Endodermal cell (in vitro differentiated cells): ENCODE data around the gene MIER2. TPM values are rescaled to one million over a fixed set of nuclear protein-coding genes. Genes with fewer than 3 reads are reported as not detected.

Experiments used
- DNase-seq: peaks from one replicate; pipeline ENCODE4 v3.0.0-alpha.2; 2017
- H3K27ac ChIP-seq: 2 replicates; pipeline ENCODE4 v1.5.1; 2013; ENCODE audit warnings: mild to moderate bottlenecking, low read depth, low read length, moderate library complexity
- H3K27me3 ChIP-seq: 2 replicates; pipeline ENCODE4 v1.6.1; 2013; ENCODE audit warnings: mild to moderate bottlenecking, low read length, moderate library complexity; ENCODE audit not compliant: insufficient read depth, control insufficient read depth, poor library complexity, severe bottlenecking
- H3K36me3 ChIP-seq: 2 replicates; pipeline ENCODE4 v1.7.0; 2013; ENCODE audit warnings: mild to moderate bottlenecking, low read length, moderate library complexity; ENCODE audit not compliant: control insufficient read depth, insufficient read depth
- H3K4me1 ChIP-seq: one replicate; pipeline ENCODE4 v1.7.0; 2013; ENCODE audit warnings: low read length; ENCODE audit not compliant: control insufficient read depth, insufficient read depth
- H3K4me3 ChIP-seq: 2 replicates; pipeline ENCODE4 v1.5.1; 2013; ENCODE audit warnings: mild to moderate bottlenecking, low read length, moderate library complexity
- H3K9ac ChIP-seq: 2 replicates; pipeline ENCODE4 v1.6.1; 2013; ENCODE audit warnings: mild to moderate bottlenecking, low read length, moderate library complexity; ENCODE audit not compliant: poor library complexity, severe bottlenecking; ENCODE audit errors: extremely low read depth
- H3K9me3 ChIP-seq: 2 replicates; pipeline ENCODE4 v1.6.1; 2013; ENCODE audit warnings: mild to moderate bottlenecking, low read length, moderate library complexity; ENCODE audit not compliant: control insufficient read depth
- H3K27ac Mint-ChIP-seq: 2 replicates; pipeline ENCODE4 v1.8.0; 2020; ENCODE audit warnings: mixed read lengths
- H3K27me3 Mint-ChIP-seq: 2 replicates; pipeline ENCODE4 v1.8.0; 2021; ENCODE audit warnings: mild to moderate bottlenecking, mixed read lengths; ENCODE audit not compliant: insufficient read depth
- H3K36me3 Mint-ChIP-seq: 2 replicates; pipeline ENCODE4 v1.8.0; 2020; ENCODE audit warnings: low read depth, mixed read lengths
- H3K4me1 Mint-ChIP-seq: 2 replicates; pipeline ENCODE4 v1.8.0; 2020; ENCODE audit warnings: mixed read lengths
- H3K4me3 Mint-ChIP-seq: 2 replicates; pipeline ENCODE4 v1.8.0; 2020; ENCODE audit warnings: mild to moderate bottlenecking, moderate library complexity, mixed read lengths
- H3K9me3 Mint-ChIP-seq: 2 replicates; pipeline ENCODE4 v1.8.0; 2020; ENCODE audit warnings: mild to moderate bottlenecking, mixed read lengths
- CTCF ChIP-seq: fragments of 200-600 bp; sonication (generic); conservative IDR thresholded peaks from 2 replicates; pipeline ENCODE4 v1.5.0; 2021; ENCODE audit warnings: antibody characterized with exemption, mild to moderate bottlenecking
- WGBS, 2 experiments: methylation state at CpG; one replicate each; pipeline versions ENCODE4 v1.1.5 to v1.1.7; 2013; ENCODE audit warnings: missing lambda C conversion rate in 2 of 2, mixed read lengths in 1 of 2; ENCODE audit not compliant: insufficient coverage in 1 of 2, insufficient read length in 1 of 2; 5-methylcytosine and 5-hydroxymethylcytosine counted together
- total RNA-seq, 2 donors: library from RNA; stranded (reverse); fragmentation: NEBNext Ultra II Directional in 1 of 2; extraction: Animal tissue kit (Norgen Biotek cat#: 25700) in 1 of 2; gene quantifications; 2 replicates in 1 of 2; 3 replicates in 1 of 2; pipeline ENCODE4 v1.2.1, GENCODE V29; 2021

MIER2 gene
- total RNA-seq, 2 donors from 2014 or later: 50.5 to 51.3 TPM

GRCh38 chr19:343451-343931 lies 1.1 kb downstream of the MIER2 start:
- Mint-ChIP-seq H3K4me1 (peaks cover 27% of the 10 kb centered on the region), H3K27me3 (peaks cover 25% of the 10 kb centered on the region), H3K9me3 (peaks cover 2% of the 10 kb centered on the region), H3K4me3 (peak overlapping the region; percentile 71), H3K27ac (peak overlapping the region; percentile 22), H3K36me3 (peaks cover 42% of the 10 kb centered on the region)
- Histone ChIP-seq H3K27ac (no peak overlapping the region), H3K27me3 (no peaks in the 10 kb centered on the region), H3K4me3 (peak overlapping the region; percentile 99), H3K9me3 (no peaks in the 10 kb centered on the region), H3K9ac (peak overlapping the region; percentile 75), H3K4me1 (no peaks in the 10 kb centered on the region), H3K36me3 (peaks cover 29% of the 10 kb centered on the region)
- peak; percentile 62 for DNase-seq
- TF ChIP-seq CTCF: no peak
- 83 to 85% methylated on average over 11 to 19 of the region's 19 CpGs for WGBS, 2 experiments

GRCh38 chr19:342801-343421 lies 1.7 kb downstream of the MIER2 start:
- H3K4me1 Mint-ChIP-seq: peaks cover 27% of the 10 kb centered on the region
- WGBS, 2 experiments: 91 to 94% methylated on average over 12 to 14 of the region's 14 CpGs
- H3K4me1 ChIP-seq: no peaks in the 10 kb centered on the region
- no peaks in the 10 kb centered on the region for H3K27me3 ChIP-seq
- H3K4me3 Mint-ChIP-seq: peak overlapping the region; percentile 71
- DNase-seq: no peak
- peak overlapping the region; percentile 75 for H3K9ac ChIP-seq
- peaks cover 47% of the 10 kb centered on the region for H3K36me3 Mint-ChIP-seq
- peaks cover 23% of the 10 kb centered on the region for H3K27me3 Mint-ChIP-seq
- peaks cover 29% of the 10 kb centered on the region for H3K36me3 ChIP-seq
- no peaks in the 10 kb centered on the region for H3K9me3 ChIP-seq
- no peak for TF ChIP-seq CTCF
- H3K9me3 Mint-ChIP-seq: peaks cover 2% of the 10 kb centered on the region
- no peak overlapping the region for H3K27ac Mint-ChIP-seq
- H3K27ac ChIP-seq: no peak overlapping the region
- H3K4me3 ChIP-seq: peak overlapping the region; percentile 99

- peaks cover 22% of the 10 kb centered on the region for H3K27me3 Mint-ChIP-seq
- H3K27ac ChIP-seq: no peak overlapping the region
- peak overlapping the region; percentile 19 for H3K4me3 Mint-ChIP-seq
- no peak overlapping the region for H3K27ac Mint-ChIP-seq
- no peak overlapping the region for H3K9ac ChIP-seq
- no peak for TF ChIP-seq CTCF
- peaks cover 50% of the 10 kb centered on the region for H3K36me3 Mint-ChIP-seq
- H3K36me3 ChIP-seq: peaks cover 32% of the 10 kb centered on the region
- no peaks in the 10 kb centered on the region for H3K9me3 ChIP-seq
- DNase-seq: no peak
- no peaks in the 10 kb centered on the region for H3K4me1 ChIP-seq
- WGBS, 2 experiments: 91 to 93% methylated on average over 8 to 10 of the region's 10 CpGs
- H3K9me3 Mint-ChIP-seq: peaks cover 2% of the 10 kb centered on the region
- peak overlapping the region; percentile 99 for H3K4me3 ChIP-seq
- H3K27me3 ChIP-seq: no peaks in the 10 kb centered on the region
- peaks cover 27% of the 10 kb centered on the region for H3K4me1 Mint-ChIP-seq
Observed at GRCh38 chr19:342128-342455, 2.5 kb downstream of the MIER2 start.
